HG03159 (cell line): Measurements from ENCODE around the gene SARDH.

Source experiments
- ATAC-seq: cut with Tn5 transposase; IDR thresholded peaks from one replicate; pipeline ENCODE4 v1.9.1; 2021; ENCODE audit warnings: mild to moderate bottlenecking, moderate library complexity; ENCODE audit not compliant: unreplicated experiment

Gene SARDH

GRCh38 chr9:133705576-133705975 lies 32.6 kb downstream of the SARDH start:
- ATAC-seq = no peak

- no peak for ATAC-seq
Observed at GRCh38 chr9:133704711-133705181, 33.4 kb downstream of the SARDH start.

- no peak for ATAC-seq
Observed at GRCh38 chr9:133703591-133704399, 34.4 kb downstream of the SARDH start.

- ATAC-seq = no peak
Observed at GRCh38 chr9:133702798-133703590, 35.2 kb downstream of the SARDH start.

- no peak for ATAC-seq
Observed at GRCh38 chr9:133701981-133702797, 36.0 kb downstream of the SARDH start.

GRCh38 chr9:133701321-133701980 lies 36.7 kb downstream of the SARDH start:
- ATAC-seq = no peak

- no peak for ATAC-seq
Observed at GRCh38 chr9:133700819-133701320, 37.3 kb downstream of the SARDH start.

GRCh38 chr9:133699546-133699945 lies 38.6 kb downstream of the SARDH start:
- no peak for ATAC-seq

- no peak for ATAC-seq
Observed at GRCh38 chr9:133696071-133696472, 42.1 kb downstream of the SARDH start.

- ATAC-seq = no peak
Observed at GRCh38 chr9:133694686-133695085, 43.5 kb downstream of the SARDH start.

- ATAC-seq = no peak
Observed at GRCh38 chr9:133693703-133694529, 44.2 kb downstream of the SARDH start.

- ATAC-seq = no peak
Observed at GRCh38 chr9:133693116-133693515, 45.0 kb downstream of the SARDH start.

- ATAC-seq = no peak
Observed at GRCh38 chr9:133692364-133692985, 45.7 kb downstream of the SARDH start.

- ATAC-seq = no peak
Observed at GRCh38 chr9:133691626-133692363, 46.4 kb downstream of the SARDH start.

- no peak for ATAC-seq
Observed at GRCh38 chr9:133691191-133691590, 47.0 kb downstream of the SARDH start.

- no peak for ATAC-seq
Observed at GRCh38 chr9:133690081-133690561, 48.0 kb downstream of the SARDH start.

- no peak for ATAC-seq
Observed at GRCh38 chr9:133689151-133689763, 48.9 kb downstream of the SARDH start.
